Activated naive CD4-positive, alpha-beta T cell treated with anti-CD3 and anti-CD28 coated beads, Interleukin-2, amount 10 ng/mL, durations not matched to agents 7 days and 5 days (primary cell): ENCODE measurements around the gene CFAP54.

Experiments used
- CTCF ChIA-PET: fragments of 350-600 bp; sonication (Branson Sonifier 250); formaldehyde crosslinking; loops from one replicate; lab custom pipeline; 2021; ENCODE audit warnings: antibody characterized with exemption; lab: Charles Lee
- DNase-seq: peaks from one replicate; pipeline ENCODE4 v3.0.0-alpha.2; 2020
- H3K27ac Mint-ChIP-seq: one replicate; pipeline ENCODE4 v1.8.0; 2021; ENCODE audit warnings: mild to moderate bottlenecking, moderate library complexity, mixed read lengths
- H3K27me3 Mint-ChIP-seq: one replicate; pipeline ENCODE4 v1.8.0; 2021; ENCODE audit warnings: mild to moderate bottlenecking, mixed read lengths
- H3K36me3 Mint-ChIP-seq: one replicate; pipeline ENCODE4 v1.8.0; 2021; ENCODE audit warnings: mixed read lengths
- H3K4me1 Mint-ChIP-seq: one replicate; pipeline ENCODE4 v1.8.0; 2021; ENCODE audit warnings: mixed read lengths
- H3K4me3 Mint-ChIP-seq: one replicate; pipeline ENCODE4 v1.8.0; 2021; ENCODE audit warnings: mild to moderate bottlenecking, moderate library complexity, mixed read lengths
- H3K9me3 Mint-ChIP-seq: one replicate; pipeline ENCODE4 v1.8.0; 2021; ENCODE audit warnings: mixed read lengths

The CFAP54 gene

GRCh38 chr12:96729886-96730285 is 240.5 kb downstream of the CFAP54 start:
- Mint-ChIP-seq H3K27ac (no peak overlapping the region), H3K27me3 (peaks cover 3% of the 10 kb centered on the region), H3K4me3 (no peak overlapping the region), H3K9me3 (no peaks in the 10 kb centered on the region), H3K4me1 (peaks cover 6% of the 10 kb centered on the region), H3K36me3 (no peaks in the 10 kb centered on the region)
- no peak for DNase-seq
- CTCF ChIA-PET = no interaction called here

- no peak for DNase-seq
- no peak overlapping the region for H3K4me3 Mint-ChIP-seq
- H3K4me1 Mint-ChIP-seq = no peaks in the 10 kb centered on the region
- CTCF ChIA-PET = no interaction called here
- H3K27me3 Mint-ChIP-seq = peaks cover 9% of the 10 kb centered on the region
- no peaks in the 10 kb centered on the region for H3K36me3 Mint-ChIP-seq
- H3K9me3 Mint-ChIP-seq = no peaks in the 10 kb centered on the region
- no peak overlapping the region for H3K27ac Mint-ChIP-seq
Measured at GRCh38 chr12:96743606-96744005, 254.2 kb downstream of the CFAP54 start.

GRCh38 chr12:96749999-96750398 is 260.6 kb downstream of the CFAP54 start:
- Mint-ChIP-seq H3K4me3 (no peak overlapping the region), H3K27me3 (peaks cover 16% of the 10 kb centered on the region), H3K27ac (no peak overlapping the region), H3K9me3 (no peaks in the 10 kb centered on the region), H3K36me3 (no peaks in the 10 kb centered on the region), H3K4me1 (no peaks in the 10 kb centered on the region)
- CTCF ChIA-PET = no interaction called here
- DNase-seq = no peak

- Mint-ChIP-seq H3K4me1 (no peaks in the 10 kb centered on the region), H3K4me3 (no peak overlapping the region), H3K9me3 (no peaks in the 10 kb centered on the region), H3K36me3 (no peaks in the 10 kb centered on the region), H3K27me3 (peaks cover 16% of the 10 kb centered on the region), H3K27ac (no peak overlapping the region)
- no peak for DNase-seq
- CTCF ChIA-PET = no interaction called here
Measured at GRCh38 chr12:96751626-96752025, 262.2 kb downstream of the CFAP54 start.

GRCh38 chr12:96752211-96752610 is 262.8 kb downstream of the CFAP54 start:
- H3K27me3 Mint-ChIP-seq = peaks cover 16% of the 10 kb centered on the region
- H3K36me3 Mint-ChIP-seq = no peaks in the 10 kb centered on the region
- H3K27ac Mint-ChIP-seq = no peak overlapping the region
- CTCF ChIA-PET = no interaction called here
- H3K9me3 Mint-ChIP-seq = no peaks in the 10 kb centered on the region
- DNase-seq = no peak
- no peak overlapping the region for H3K4me3 Mint-ChIP-seq
- no peaks in the 10 kb centered on the region for H3K4me1 Mint-ChIP-seq

- Mint-ChIP-seq H3K9me3 (no peaks in the 10 kb centered on the region), H3K27me3 (peaks cover 4% of the 10 kb centered on the region), H3K4me1 (no peaks in the 10 kb centered on the region), H3K27ac (no peak overlapping the region), H3K4me3 (no peak overlapping the region), H3K36me3 (no peaks in the 10 kb centered on the region)
- CTCF ChIA-PET = no interaction called here
- DNase-seq = no peak
Measured at GRCh38 chr12:96766232-96766631, 276.9 kb downstream of the CFAP54 start.

- H3K36me3 Mint-ChIP-seq = no peaks in the 10 kb centered on the region
- no peaks in the 10 kb centered on the region for H3K9me3 Mint-ChIP-seq
- H3K27me3 Mint-ChIP-seq = no peaks in the 10 kb centered on the region
- no peaks in the 10 kb centered on the region for H3K4me1 Mint-ChIP-seq
- H3K27ac Mint-ChIP-seq = no peak overlapping the region
- no peak for DNase-seq
- CTCF ChIA-PET = no interaction called here
- no peak overlapping the region for H3K4me3 Mint-ChIP-seq
Measured at GRCh38 chr12:96769400-96769799, 280.0 kb downstream of the CFAP54 start.

GRCh38 chr12:96770219-96771102 is 281.1 kb downstream of the CFAP54 start:
- Mint-ChIP-seq H3K27me3 (no peaks in the 10 kb centered on the region), H3K27ac (no peak overlapping the region), H3K36me3 (no peaks in the 10 kb centered on the region), H3K4me1 (no peaks in the 10 kb centered on the region), H3K4me3 (no peak overlapping the region), H3K9me3 (no peaks in the 10 kb centered on the region)
- DNase-seq = no peak
- CTCF ChIA-PET = no interaction called here

GRCh38 chr12:96773031-96773430 is 283.7 kb downstream of the CFAP54 start:
- Mint-ChIP-seq H3K4me1 (no peaks in the 10 kb centered on the region), H3K27ac (no peak overlapping the region), H3K36me3 (no peaks in the 10 kb centered on the region), H3K4me3 (no peak overlapping the region), H3K9me3 (no peaks in the 10 kb centered on the region), H3K27me3 (no peaks in the 10 kb centered on the region)
- DNase-seq = no peak
- CTCF ChIA-PET = interaction anchor here (0.8 kb wide), 1 partner anchor 57 kb away, joined by 3 read pairs; no protein-coding TSS in a partner anchor

- H3K4me3 Mint-ChIP-seq = no peak overlapping the region
- CTCF ChIA-PET = interaction anchor here (0.6 kb wide), 1 partner anchor 21 kb away, joined by 3 read pairs; no protein-coding TSS in a partner anchor
- no peaks in the 10 kb centered on the region for H3K27me3 Mint-ChIP-seq
- H3K9me3 Mint-ChIP-seq = no peaks in the 10 kb centered on the region
- H3K4me1 Mint-ChIP-seq = no peaks in the 10 kb centered on the region
- H3K36me3 Mint-ChIP-seq = no peaks in the 10 kb centered on the region
- DNase-seq = no peak
- H3K27ac Mint-ChIP-seq = no peak overlapping the region
Measured at GRCh38 chr12:96774496-96775256, 285.3 kb downstream of the CFAP54 start.

GRCh38 chr12:96776908-96777307 is 287.5 kb downstream of the CFAP54 start:
- DNase-seq = no peak
- Mint-ChIP-seq H3K9me3 (no peaks in the 10 kb centered on the region), H3K4me3 (no peak overlapping the region), H3K27me3 (no peaks in the 10 kb centered on the region), H3K36me3 (no peaks in the 10 kb centered on the region), H3K4me1 (no peaks in the 10 kb centered on the region), H3K27ac (no peak overlapping the region)
- CTCF ChIA-PET = no interaction called here

- H3K4me1 Mint-ChIP-seq = no peaks in the 10 kb centered on the region
- CTCF ChIA-PET = no interaction called here
Measured at GRCh38 chr12:96780330-96780729, 291.0 kb downstream of the CFAP54 start.

GRCh38 chr12:96786791-96787190 is 297.4 kb downstream of the CFAP54 start:
- H3K4me3 Mint-ChIP-seq = no peak overlapping the region
- DNase-seq = no peak

More at GRCh38 chr12:96780330-96780729, 291.0 kb downstream of the CFAP54 start:
- Mint-ChIP-seq H3K27ac (no peak overlapping the region), H3K27me3 (no peaks in the 10 kb centered on the region), H3K4me3 (no peak overlapping the region), H3K36me3 (no peaks in the 10 kb centered on the region), H3K9me3 (no peaks in the 10 kb centered on the region)
- no peak for DNase-seq

GRCh38 chr12:96803969-96804368 is 314.6 kb downstream of the CFAP54 start:
- CTCF ChIA-PET = no interaction called here
- Mint-ChIP-seq H3K4me3 (no peak overlapping the region), H3K27me3 (no peaks in the 10 kb centered on the region)

More at GRCh38 chr12:96786791-96787190, 297.4 kb downstream of the CFAP54 start:
- peaks cover 4% of the 10 kb centered on the region for H3K27me3 Mint-ChIP-seq
- H3K36me3 Mint-ChIP-seq = no peaks in the 10 kb centered on the region
- H3K4me1 Mint-ChIP-seq = no peaks in the 10 kb centered on the region
- no peak overlapping the region for H3K27ac Mint-ChIP-seq
- H3K9me3 Mint-ChIP-seq = no peaks in the 10 kb centered on the region
- CTCF ChIA-PET = no interaction called here

More at GRCh38 chr12:96803969-96804368, 314.6 kb downstream of the CFAP54 start:
- H3K27ac Mint-ChIP-seq = no peak overlapping the region
- H3K36me3 Mint-ChIP-seq = no peaks in the 10 kb centered on the region
- DNase-seq = no peak
- peaks cover 8% of the 10 kb centered on the region for H3K9me3 Mint-ChIP-seq
- H3K4me1 Mint-ChIP-seq = no peaks in the 10 kb centered on the region
